ENCODE results near the gene SRPK1.
"Not testable (repeated sequence)": the region's sequence is repeated elsewhere in the genome, so short reads cannot be mapped to it uniquely, and the experiment has no call there.

SRPK1 gene

GRCh38 chr6:35955071-35955470 lies 34.2 kb upstream of the SRPK1 start:
- Histone ChIP-seq H3K27me3 (ENCODE audit: control insufficient read depth in 2 of 2, insufficient read depth in 2 of 2, low read length in 2 of 2) (peaks cover 0 to 2% of the 10 kb centered on the region in 2 donors), H3K27ac (ENCODE audit: low read depth in 2 of 2, low read length in 2 of 2) (no peak overlapping the region), H3K4me1 (ENCODE audit: control insufficient read depth in 2 of 2, insufficient read depth in 2 of 2, low read length in 2 of 2) (no peaks in the 10 kb centered on the region), H3K36me3 (ENCODE audit: control insufficient read depth in 2 of 2, insufficient read depth in 2 of 2, low read length in 2 of 2) (no peaks in the 10 kb centered on the region), H3K4me3 (ENCODE audit: low read length in 2 of 2) (no peak overlapping the region), H3K9ac (ENCODE audit: low read depth in 1 of 2, low read length in 2 of 2) (no peak overlapping the region), H3K9me3 (ENCODE audit: control insufficient read depth in 2 of 2, low read length in 2 of 2) (no peaks in the 10 kb centered on the region)

GRCh38 chr6:35954333-35954732 lies 33.4 kb upstream of the SRPK1 start:
- H3K9ac ChIP-seq (ENCODE audit: low read depth in 1 of 2, low read length in 2 of 2): no peak overlapping the region
- no peaks in the 10 kb centered on the region for H3K36me3 ChIP-seq (ENCODE audit: control insufficient read depth in 2 of 2, insufficient read depth in 2 of 2, low read length in 2 of 2)
- no peak overlapping the region for H3K27ac ChIP-seq (ENCODE audit: low read depth in 2 of 2, low read length in 2 of 2)
- H3K27me3 ChIP-seq (ENCODE audit: control insufficient read depth in 2 of 2, insufficient read depth in 2 of 2, low read length in 2 of 2): peaks cover 0 to 2% of the 10 kb centered on the region in 2 donors
- H3K4me1 ChIP-seq (ENCODE audit: control insufficient read depth in 2 of 2, insufficient read depth in 2 of 2, low read length in 2 of 2): no peaks in the 10 kb centered on the region
- no peaks in the 10 kb centered on the region for H3K9me3 ChIP-seq (ENCODE audit: control insufficient read depth in 2 of 2, low read length in 2 of 2)
- H3K4me3 ChIP-seq (ENCODE audit: low read length in 2 of 2): no peak overlapping the region

- H3K9ac ChIP-seq (ENCODE audit: low read depth in 1 of 2, low read length in 2 of 2): no peak overlapping the region
Measured at GRCh38 chr6:35948725-35949124, 27.8 kb upstream of the SRPK1 start.

GRCh38 chr6:35945650-35946025 lies 24.7 kb upstream of the SRPK1 start:
- H3K27me3 ChIP-seq (ENCODE audit: control insufficient read depth in 2 of 2, insufficient read depth in 2 of 2, low read length in 2 of 2): peaks cover 0 to 1% of the 10 kb centered on the region in 2 donors
- no peak overlapping the region for H3K27ac ChIP-seq (ENCODE audit: low read depth in 2 of 2, low read length in 2 of 2)
- H3K9me3 ChIP-seq (ENCODE audit: control insufficient read depth in 2 of 2, low read length in 2 of 2): no peaks in the 10 kb centered on the region
- peaks cover under 1 to 14% of the 10 kb centered on the region in 2 donors for H3K4me1 ChIP-seq (ENCODE audit: control insufficient read depth in 2 of 2, insufficient read depth in 2 of 2, low read length in 2 of 2)
- no peak overlapping the region for H3K4me3 ChIP-seq (ENCODE audit: low read length in 2 of 2)
- no peak overlapping the region for H3K9ac ChIP-seq (ENCODE audit: low read depth in 1 of 2, low read length in 2 of 2)
- no peaks in the 10 kb centered on the region for H3K36me3 ChIP-seq (ENCODE audit: control insufficient read depth in 2 of 2, insufficient read depth in 2 of 2, low read length in 2 of 2)

More at GRCh38 chr6:35948725-35949124, 27.8 kb upstream of the SRPK1 start:
- peaks cover 0 to 3% of the 10 kb centered on the region in 2 donors for H3K4me1 ChIP-seq (ENCODE audit: control insufficient read depth in 2 of 2, insufficient read depth in 2 of 2, low read length in 2 of 2)
- H3K27me3 ChIP-seq (ENCODE audit: control insufficient read depth in 2 of 2, insufficient read depth in 2 of 2, low read length in 2 of 2): no peaks in the 10 kb centered on the region
- no peaks in the 10 kb centered on the region for H3K36me3 ChIP-seq (ENCODE audit: control insufficient read depth in 2 of 2, insufficient read depth in 2 of 2, low read length in 2 of 2)
- no peak overlapping the region for H3K4me3 ChIP-seq (ENCODE audit: low read length in 2 of 2)
- H3K9me3 ChIP-seq (ENCODE audit: control insufficient read depth in 2 of 2, low read length in 2 of 2): no peaks in the 10 kb centered on the region
- no peak overlapping the region for H3K27ac ChIP-seq (ENCODE audit: low read depth in 2 of 2, low read length in 2 of 2)

- Histone ChIP-seq H3K27me3 (ENCODE audit: control insufficient read depth in 2 of 2, insufficient read depth in 2 of 2, low read length in 2 of 2) (peaks cover 0 to 1% of the 10 kb centered on the region in 2 donors), H3K4me3 (ENCODE audit: low read length in 2 of 2) (no peak overlapping the region), H3K4me1 (ENCODE audit: control insufficient read depth in 2 of 2, insufficient read depth in 2 of 2, low read length in 2 of 2) (peaks cover 4 to 17% of the 10 kb centered on the region in 2 donors), H3K36me3 (ENCODE audit: control insufficient read depth in 2 of 2, insufficient read depth in 2 of 2, low read length in 2 of 2) (no peaks in the 10 kb centered on the region), H3K9ac (ENCODE audit: low read depth in 1 of 2, low read length in 2 of 2) (no peak overlapping the region), H3K27ac (ENCODE audit: low read depth in 2 of 2, low read length in 2 of 2) (no peak overlapping the region), H3K9me3 (ENCODE audit: control insufficient read depth in 2 of 2, low read length in 2 of 2) (no peaks in the 10 kb centered on the region)
Measured at GRCh38 chr6:35943390-35943789, 22.5 kb upstream of the SRPK1 start.

GRCh38 chr6:35942355-35942754 lies 21.5 kb upstream of the SRPK1 start:
- peaks cover 4 to 17% of the 10 kb centered on the region in 2 donors for H3K4me1 ChIP-seq (ENCODE audit: control insufficient read depth in 2 of 2, insufficient read depth in 2 of 2, low read length in 2 of 2)
- H3K27ac ChIP-seq (ENCODE audit: low read depth in 2 of 2, low read length in 2 of 2): no peak overlapping the region
- no peak overlapping the region for H3K9ac ChIP-seq (ENCODE audit: low read depth in 1 of 2, low read length in 2 of 2)
- no peaks in the 10 kb centered on the region for H3K9me3 ChIP-seq (ENCODE audit: control insufficient read depth in 2 of 2, low read length in 2 of 2)
- no peaks in the 10 kb centered on the region for H3K36me3 ChIP-seq (ENCODE audit: control insufficient read depth in 2 of 2, insufficient read depth in 2 of 2, low read length in 2 of 2)
- H3K4me3 ChIP-seq (ENCODE audit: low read length in 2 of 2): no peak overlapping the region
- H3K27me3 ChIP-seq (ENCODE audit: control insufficient read depth in 2 of 2, insufficient read depth in 2 of 2, low read length in 2 of 2): peaks cover 0 to 1% of the 10 kb centered on the region in 2 donors

- H3K9ac ChIP-seq (ENCODE audit: low read depth in 1 of 2, low read length in 2 of 2); H3K27me3 ChIP-seq (ENCODE audit: control insufficient read depth in 2 of 2, insufficient read depth in 2 of 2, low read length in 2 of 2); H3K9me3 ChIP-seq (ENCODE audit: control insufficient read depth in 2 of 2, low read length in 2 of 2); H3K36me3 ChIP-seq (ENCODE audit: control insufficient read depth in 2 of 2, insufficient read depth in 2 of 2, low read length in 2 of 2): not testable (repeated sequence)
- Histone ChIP-seq H3K4me1 (ENCODE audit: control insufficient read depth in 2 of 2, insufficient read depth in 2 of 2, low read length in 2 of 2) (peaks cover 4 to 17% of the 10 kb centered on the region in 2 donors), H3K27ac (ENCODE audit: low read depth in 2 of 2, low read length in 2 of 2) (peak overlapping the region; percentile 16 to 39), H3K4me3 (ENCODE audit: low read length in 2 of 2) (peak overlapping the region in 1 of 2 donors; percentile 33)
Measured at GRCh38 chr6:35941170-35941569, 20.3 kb upstream of the SRPK1 start.

- not testable (repeated sequence) for H3K9me3 ChIP-seq (ENCODE audit: control insufficient read depth in 2 of 2, low read length in 2 of 2); H3K36me3 ChIP-seq (ENCODE audit: control insufficient read depth in 2 of 2, insufficient read depth in 2 of 2, low read length in 2 of 2); H3K9ac ChIP-seq (ENCODE audit: low read depth in 1 of 2, low read length in 2 of 2); H3K27me3 ChIP-seq (ENCODE audit: control insufficient read depth in 2 of 2, insufficient read depth in 2 of 2, low read length in 2 of 2); H3K4me3 ChIP-seq (ENCODE audit: low read length in 2 of 2); H3K27ac ChIP-seq (ENCODE audit: low read depth in 2 of 2, low read length in 2 of 2)
- peaks cover 4 to 14% of the 10 kb centered on the region in 2 donors for H3K4me1 ChIP-seq (ENCODE audit: control insufficient read depth in 2 of 2, insufficient read depth in 2 of 2, low read length in 2 of 2)
Measured at GRCh38 chr6:35940014-35940413, 19.1 kb upstream of the SRPK1 start.

- H3K27me3 ChIP-seq (ENCODE audit: control insufficient read depth in 2 of 2, insufficient read depth in 2 of 2, low read length in 2 of 2); H3K9me3 ChIP-seq (ENCODE audit: control insufficient read depth in 2 of 2, low read length in 2 of 2); H3K36me3 ChIP-seq (ENCODE audit: control insufficient read depth in 2 of 2, insufficient read depth in 2 of 2, low read length in 2 of 2); H3K9ac ChIP-seq (ENCODE audit: low read depth in 1 of 2, low read length in 2 of 2); H3K4me3 ChIP-seq (ENCODE audit: low read length in 2 of 2); H3K27ac ChIP-seq (ENCODE audit: low read depth in 2 of 2, low read length in 2 of 2): not testable (repeated sequence)
- H3K4me1 ChIP-seq (ENCODE audit: control insufficient read depth in 2 of 2, insufficient read depth in 2 of 2, low read length in 2 of 2): peaks cover 4 to 14% of the 10 kb centered on the region in 2 donors
Measured at GRCh38 chr6:35939259-35939658, 18.4 kb upstream of the SRPK1 start.

GRCh38 chr6:35936681-35937359 lies 15.9 kb upstream of the SRPK1 start:
- Histone ChIP-seq H3K27me3 (ENCODE audit: control insufficient read depth in 2 of 2, insufficient read depth in 2 of 2, low read length in 2 of 2) (no peaks in the 10 kb centered on the region), H3K27ac (ENCODE audit: low read depth in 2 of 2, low read length in 2 of 2) (no peak overlapping the region), H3K9ac (ENCODE audit: low read depth in 1 of 2, low read length in 2 of 2) (no peak overlapping the region), H3K4me1 (ENCODE audit: control insufficient read depth in 2 of 2, insufficient read depth in 2 of 2, low read length in 2 of 2) (peaks cover 4 to 12% of the 10 kb centered on the region in 2 donors), H3K4me3 (ENCODE audit: low read length in 2 of 2) (no peak overlapping the region), H3K36me3 (ENCODE audit: control insufficient read depth in 2 of 2, insufficient read depth in 2 of 2, low read length in 2 of 2) (no peaks in the 10 kb centered on the region), H3K9me3 (ENCODE audit: control insufficient read depth in 2 of 2, low read length in 2 of 2) (no peaks in the 10 kb centered on the region)

Measured in mucosa of rectum (tissue), 2 donors.